Breast epithelium (tissue), 4 donors: ENCODE data around the gene ADPRHL1. TPM values are rescaled to one million over a fixed set of nuclear protein-coding genes. Genes with fewer than 3 reads are reported as not detected.
"Not testable (repeated sequence)": the region's sequence is repeated elsewhere in the genome, so short reads cannot be mapped to it uniquely, and the experiment has no call there.

Source experiments
- DNase-seq, 2 donors: peaks; one replicate each; pipeline ENCODE4 v3.0.0-alpha.2; 2019; ENCODE audit warnings: low spot score in 2 of 2
- H3K27ac ChIP-seq, 2 donors: fragments of 200-600 bp; sonication (generic) in 1 of 2; one replicate each; pipeline ENCODE4 v1.5.1; 2016 to 2019; ENCODE audit warnings: mild to moderate bottlenecking in 1 of 2
- H3K27me3 ChIP-seq, 2 donors: fragments of 200-600 bp; sonication (generic) in 1 of 2; one replicate each; pipeline versions ENCODE4 v1.5.1 to v1.6.0; 2017 to 2019; ENCODE audit warnings: control low read depth in 1 of 2, mild to moderate bottlenecking in 1 of 2
- H3K36me3 ChIP-seq: fragments of 200-600 bp; one replicate; pipeline ENCODE4 v1.5.1; 2019
- H3K4me1 ChIP-seq, 2 donors: fragments of 200-600 bp; sonication (generic); one replicate each; pipeline ENCODE4 v1.5.1; 2016 to 2019; ENCODE audit warnings: control low read depth in 1 of 2
- H3K4me3 ChIP-seq, 3 donors: fragments of 200-600 bp; sonication (generic); 1 replicate in 2 of 3; 2 replicates in 1 of 3; pipeline ENCODE4 v1.5.1; 2016 to 2019; ENCODE audit warnings: mild to moderate bottlenecking in 3 of 3, moderate library complexity in 2 of 3
- H3K9me3 ChIP-seq, 2 donors: fragments of 200-600 bp; sonication (generic) in 1 of 2; one replicate each; pipeline ENCODE4 v1.5.1; 2016 to 2019; ENCODE audit warnings: control low read depth in 1 of 2
- POLR2A ChIP-seq: fragments of 450-650 bp; IDR thresholded peaks from one replicate; pipeline ENCODE4 v1.6.1; 2016; ENCODE audit warnings: antibody characterized with exemption, mild to moderate bottlenecking, moderate library complexity
- POLR2AphosphoS5 ChIP-seq, 3 donors: sonication (generic); formaldehyde crosslinking; IDR thresholded peaks; one replicate each; pipeline ENCODE4 v1.6.1; 2017; ENCODE audit warnings: antibody characterized with exemption in 3 of 3
- intact Hi-C: fragments of 100-400 bp; cut with DNase I; formaldehyde crosslinking; loops from one replicate; pipeline ENCODE4 v1.15.1; 2023; ENCODE audit warnings: low total_unique reads
- total RNA-seq, 3 donors: library from RNA; depleted of rRNA; stranded (reverse); fragments of >200 nt; gene quantifications; one replicate each; pipeline ENCODE4 v1.1.0, GENCODE V29; 2016
- TF ChIP-seq, protein P1 (sequence below), 3 donors: fragments of 450-650 bp; IDR thresholded peaks; one replicate each; pipeline ENCODE4 v1.5.1; 2016 to 2017; ENCODE audit warnings: antibody characterized with exemption in 3 of 3, mild to moderate bottlenecking in 3 of 3, moderate library complexity in 3 of 3

The ADPRHL1 gene
- total RNA-seq, 3 donors from 2014 or later: 1.8 to 2.7 (median 2.0) TPM

DNA sequence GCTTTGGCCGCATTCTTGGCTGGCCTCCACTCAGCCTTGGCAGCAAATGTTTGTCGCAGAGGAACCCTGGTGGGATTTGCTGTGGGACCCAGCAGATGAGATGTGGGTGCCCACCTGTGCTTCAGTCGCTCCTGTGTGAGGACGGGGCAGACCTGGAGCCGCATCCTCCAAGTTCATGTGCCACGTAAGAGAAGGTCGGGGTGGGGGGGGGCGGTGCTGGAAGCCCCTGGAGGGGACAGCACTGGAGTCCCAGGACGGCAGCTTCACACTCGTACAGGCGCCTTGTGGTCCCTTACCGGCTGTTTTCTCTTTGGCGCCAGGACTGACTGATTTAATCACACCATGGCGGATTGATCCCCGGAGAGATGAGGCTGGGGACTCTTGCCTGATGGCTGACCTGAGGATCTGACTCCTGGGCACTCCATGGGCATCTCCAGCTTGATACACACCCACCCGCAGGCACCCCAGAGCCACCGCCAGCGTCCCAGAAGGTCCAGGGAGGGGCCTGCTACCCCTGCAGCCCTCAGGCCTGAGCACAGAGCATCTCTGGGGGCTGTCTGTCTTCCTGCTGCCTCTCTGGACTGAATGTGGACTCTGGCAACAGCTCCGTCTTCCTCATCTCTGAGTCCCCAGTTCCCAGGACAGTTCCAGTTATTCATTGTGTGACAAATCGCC, 79.3 kb downstream of the ADPRHL1 start:
- H3K27ac ChIP-seq: no peak overlapping the region
- no peak overlapping the region for H3K4me3 ChIP-seq
- intact Hi-C loops: no loop called here
- no peaks in the 10 kb centered on the region for H3K36me3 ChIP-seq
- no peaks in the 10 kb centered on the region for H3K9me3 ChIP-seq
- TF ChIP-seq POLR2AphosphoS5 (IDR thresholded peaks at IDR 0.05): no peak
- TF ChIP-seq POLR2A: no peak
- TF ChIP-seq, protein P1, sequence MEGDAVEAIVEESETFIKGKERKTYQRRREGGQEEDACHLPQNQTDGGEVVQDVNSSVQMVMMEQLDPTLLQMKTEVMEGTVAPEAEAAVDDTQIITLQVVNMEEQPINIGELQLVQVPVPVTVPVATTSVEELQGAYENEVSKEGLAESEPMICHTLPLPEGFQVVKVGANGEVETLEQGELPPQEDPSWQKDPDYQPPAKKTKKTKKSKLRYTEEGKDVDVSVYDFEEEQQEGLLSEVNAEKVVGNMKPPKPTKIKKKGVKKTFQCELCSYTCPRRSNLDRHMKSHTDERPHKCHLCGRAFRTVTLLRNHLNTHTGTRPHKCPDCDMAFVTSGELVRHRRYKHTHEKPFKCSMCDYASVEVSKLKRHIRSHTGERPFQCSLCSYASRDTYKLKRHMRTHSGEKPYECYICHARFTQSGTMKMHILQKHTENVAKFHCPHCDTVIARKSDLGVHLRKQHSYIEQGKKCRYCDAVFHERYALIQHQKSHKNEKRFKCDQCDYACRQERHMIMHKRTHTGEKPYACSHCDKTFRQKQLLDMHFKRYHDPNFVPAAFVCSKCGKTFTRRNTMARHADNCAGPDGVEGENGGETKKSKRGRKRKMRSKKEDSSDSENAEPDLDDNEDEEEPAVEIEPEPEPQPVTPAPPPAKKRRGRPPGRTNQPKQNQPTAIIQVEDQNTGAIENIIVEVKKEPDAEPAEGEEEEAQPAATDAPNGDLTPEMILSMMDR (IDR thresholded peaks at IDR 0.05): no peak
- no peaks in the 10 kb centered on the region for H3K27me3 ChIP-seq
- H3K4me1 ChIP-seq: no peaks in the 10 kb centered on the region
- no peak for DNase-seq

DNA sequence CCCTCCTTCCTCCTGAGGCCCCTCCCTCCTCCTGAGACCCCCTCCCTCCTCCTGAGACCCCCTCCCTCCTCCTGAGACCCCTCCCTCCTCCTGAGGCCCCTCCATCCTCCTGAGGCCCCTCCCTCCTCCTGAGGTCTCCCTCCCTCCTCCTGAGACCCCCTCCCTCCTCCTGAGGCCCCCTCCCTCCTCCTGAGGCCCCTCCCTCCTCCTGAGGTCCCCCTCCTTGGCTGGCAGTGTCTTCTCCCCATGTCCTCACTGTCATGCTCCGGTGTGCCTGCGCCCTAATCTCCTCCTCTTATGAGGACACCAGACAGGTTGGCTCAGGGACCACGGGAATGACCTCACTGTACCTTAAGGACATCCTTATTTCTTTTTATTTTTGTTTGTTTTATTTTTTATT, 81.6 kb downstream of the ADPRHL1 start:
- intact Hi-C loops, DNase-seq: not testable (repeated sequence)

DNA sequence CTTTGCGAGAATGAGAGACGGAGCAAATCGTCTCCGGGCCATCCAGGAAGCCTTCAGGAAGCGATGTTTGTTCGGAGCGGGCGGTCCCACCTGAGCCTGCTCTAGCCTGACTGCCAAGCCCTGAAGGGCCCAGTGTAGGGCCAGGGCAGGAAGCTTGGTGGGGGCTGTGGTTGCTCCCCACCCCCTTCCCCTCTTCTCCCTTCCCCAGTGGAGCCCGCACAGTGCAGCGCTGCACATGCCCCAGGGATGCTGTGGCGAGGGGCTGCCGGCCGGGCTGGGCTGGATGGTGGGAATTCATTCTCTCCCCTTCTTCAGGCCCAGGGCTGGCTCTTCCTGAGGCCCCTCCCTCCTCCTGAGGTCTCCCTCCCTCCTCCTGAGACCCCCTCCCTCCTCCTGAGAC, 82.2 kb downstream of the ADPRHL1 start:
- Histone ChIP-seq H3K4me3 (no peak overlapping the region), H3K36me3 (no peaks in the 10 kb centered on the region), H3K27me3 (no peaks in the 10 kb centered on the region), H3K4me1 (no peaks in the 10 kb centered on the region), H3K27ac (no peak overlapping the region), H3K9me3 (no peaks in the 10 kb centered on the region)
- no peak for TF ChIP-seq POLR2A
- TF ChIP-seq POLR2AphosphoS5 (IDR thresholded peaks at IDR 0.05): no peak
- TF ChIP-seq, protein P1 (IDR thresholded peaks at IDR 0.05): no peak
- intact Hi-C loops: no loop called here
- no peak for DNase-seq

More for the DNA sequence above, 81.6 kb downstream of the ADPRHL1 start:
- H3K4me1 ChIP-seq, H3K36me3 ChIP-seq, H3K4me3 ChIP-seq, H3K27ac ChIP-seq, H3K9me3 ChIP-seq, H3K27me3 ChIP-seq: not testable (repeated sequence)

DNA sequence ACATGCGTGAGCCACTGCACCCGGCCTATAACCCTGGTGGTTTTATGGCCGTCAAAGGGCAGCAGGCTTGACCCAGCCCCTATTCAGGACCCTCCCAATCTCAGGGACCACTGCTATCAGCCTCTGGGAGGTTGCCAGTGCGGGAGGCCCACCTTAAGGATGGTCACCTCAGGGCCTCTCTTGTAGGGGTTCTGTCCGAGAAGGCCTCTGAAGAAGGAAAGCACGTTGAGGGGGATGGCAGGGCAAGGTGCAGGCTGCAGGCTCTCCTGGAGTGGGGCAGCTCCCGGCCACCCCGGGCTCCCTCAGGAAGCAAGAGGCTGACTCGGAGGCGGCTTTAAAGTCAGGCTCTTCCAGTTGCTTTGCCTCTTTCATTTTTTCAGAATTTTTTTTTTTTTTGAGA, 83.4 kb downstream of the ADPRHL1 start:
- Histone ChIP-seq H3K27ac (no peak overlapping the region), H3K36me3 (no peaks in the 10 kb centered on the region), H3K27me3 (no peaks in the 10 kb centered on the region), H3K9me3 (no peaks in the 10 kb centered on the region), H3K4me1 (no peaks in the 10 kb centered on the region), H3K4me3 (no peak overlapping the region)
- TF ChIP-seq, protein P1 (IDR thresholded peaks at IDR 0.05): no peak
- TF ChIP-seq POLR2AphosphoS5 (IDR thresholded peaks at IDR 0.05) (no peak), POLR2A (no peak)
- intact Hi-C loops: no loop called here
- no peak for DNase-seq

DNA sequence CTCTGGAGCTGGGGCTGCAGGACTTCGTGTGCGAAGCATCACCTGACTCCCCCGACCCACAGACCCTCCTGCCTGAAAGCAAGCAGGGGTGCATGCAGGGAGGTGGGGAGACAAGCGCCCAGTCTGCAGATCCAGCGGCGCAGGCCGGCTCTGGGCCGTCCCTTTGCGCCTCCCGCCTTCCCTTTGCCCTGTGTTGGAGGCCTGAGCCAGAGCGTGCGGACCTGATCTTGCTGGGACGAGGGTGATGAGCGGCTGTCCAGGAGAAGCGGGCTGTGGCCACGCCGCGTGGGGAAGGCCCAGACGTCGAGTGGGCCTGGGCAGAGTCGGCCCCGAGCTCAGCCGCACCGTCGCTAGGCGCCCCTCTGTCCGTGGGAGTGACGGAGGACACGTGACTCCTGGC, 84.1 kb downstream of the ADPRHL1 start:
- no peak for TF ChIP-seq POLR2A
- TF ChIP-seq POLR2AphosphoS5 (IDR thresholded peaks at IDR 0.05): no peak
- TF ChIP-seq, protein P1 (IDR thresholded peaks at IDR 0.05): no peak
- no peak for DNase-seq
- intact Hi-C loops: no loop called here
- H3K9me3 ChIP-seq: no peaks in the 10 kb centered on the region
- H3K4me1 ChIP-seq: no peaks in the 10 kb centered on the region
- H3K27ac ChIP-seq: no peak overlapping the region
- H3K27me3 ChIP-seq: no peaks in the 10 kb centered on the region
- H3K36me3 ChIP-seq: no peaks in the 10 kb centered on the region
- H3K4me3 ChIP-seq: no peak overlapping the region

DNA sequence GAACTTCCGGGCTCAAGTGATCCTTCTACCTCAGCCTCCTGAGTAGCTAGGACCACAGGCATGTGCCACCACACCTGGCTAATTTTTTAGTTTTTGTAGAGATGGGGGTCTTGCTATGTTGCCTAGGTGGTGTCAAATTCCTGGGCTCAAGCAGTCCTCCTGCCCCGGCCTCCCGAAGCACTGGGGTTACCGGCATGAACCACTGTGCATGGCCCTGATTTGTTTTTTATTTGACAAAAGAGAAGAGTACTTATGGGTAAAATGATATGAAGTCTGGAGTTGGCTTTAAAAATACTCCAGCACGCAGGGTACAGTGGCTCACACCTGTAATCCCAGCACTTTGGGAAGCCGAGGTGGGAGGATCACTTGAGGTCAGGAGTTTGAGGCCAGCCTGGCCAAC, 84.9 kb downstream of the ADPRHL1 start:
- DNase-seq, H3K27me3 ChIP-seq, intact Hi-C loops, H3K4me3 ChIP-seq, H3K4me1 ChIP-seq, H3K9me3 ChIP-seq, H3K27ac ChIP-seq, H3K36me3 ChIP-seq: not testable (repeated sequence)
